Left forelimb (tissue), 1 donor: ENCODE results near the gene SDR9C7.
A peak's percentile ranks its signal among the peaks of the same experiment; 100 is the strongest.
"Not testable (repeated sequence)": the region's sequence is repeated elsewhere in the genome, so short reads cannot be mapped to it uniquely, and the experiment has no call there.

Experiments used
- DNase-seq: peaks from one replicate; pipeline ENCODE4 v3.0.0-alpha.2; 2018; ENCODE audit warnings: low spot score

SDR9C7 gene

DNA sequence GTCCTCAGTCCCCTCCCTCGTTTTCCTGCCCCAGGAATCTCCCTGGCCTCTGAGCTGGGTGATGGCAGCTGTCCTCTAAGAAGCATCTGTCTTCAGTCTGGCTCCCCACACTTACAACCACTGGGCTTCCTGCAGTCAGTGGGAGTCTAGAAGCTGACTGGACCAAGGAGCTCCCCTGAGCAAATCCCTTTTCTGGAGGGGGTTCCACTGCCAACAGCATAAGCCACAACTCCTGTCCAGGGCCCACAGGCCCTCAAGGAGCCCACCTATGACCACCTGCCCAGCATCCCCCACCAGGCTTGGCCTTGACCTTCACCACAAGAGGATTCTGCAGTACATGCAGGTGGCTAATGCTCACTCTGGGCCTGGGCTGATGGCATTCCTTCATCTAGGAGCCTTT, 19.1 kb upstream of the SDR9C7 start:
- no peak for DNase-seq

DNA sequence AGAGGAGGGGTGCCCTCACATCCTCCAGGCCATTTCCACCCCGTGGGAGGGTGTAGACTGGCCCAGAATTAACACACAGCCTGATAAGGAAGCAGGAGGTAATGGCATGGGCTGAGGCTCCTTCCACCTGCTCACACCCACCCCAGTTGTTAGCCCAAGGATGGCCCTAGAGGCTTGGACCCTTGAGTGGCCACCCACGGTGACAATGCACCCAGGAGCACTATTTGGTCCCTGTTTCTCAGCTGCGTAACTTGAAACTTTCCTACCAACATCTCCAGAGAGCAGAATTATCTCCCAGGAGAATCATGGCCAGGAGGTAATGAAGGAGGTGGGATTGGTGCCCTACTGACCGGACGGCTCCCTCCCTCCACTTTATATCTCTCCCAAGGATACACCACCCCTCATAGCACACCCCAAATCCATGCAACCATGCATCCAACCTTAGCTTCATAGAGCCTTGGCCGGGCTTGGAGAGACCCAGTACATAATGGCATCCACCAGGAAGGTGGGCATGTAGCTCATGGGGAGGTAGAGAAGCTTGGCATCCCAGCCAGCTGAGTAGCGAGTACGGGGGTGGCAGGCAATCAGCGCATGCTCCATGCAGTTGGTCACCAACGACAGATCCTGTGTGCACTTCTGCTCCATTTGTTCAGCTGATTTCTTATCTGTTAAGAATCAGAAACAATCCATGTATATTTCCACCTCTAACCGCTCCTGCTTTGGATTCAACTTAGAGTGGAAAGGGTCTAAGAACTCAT, 17.6 kb upstream of the SDR9C7 start:
- no peak for DNase-seq

DNA sequence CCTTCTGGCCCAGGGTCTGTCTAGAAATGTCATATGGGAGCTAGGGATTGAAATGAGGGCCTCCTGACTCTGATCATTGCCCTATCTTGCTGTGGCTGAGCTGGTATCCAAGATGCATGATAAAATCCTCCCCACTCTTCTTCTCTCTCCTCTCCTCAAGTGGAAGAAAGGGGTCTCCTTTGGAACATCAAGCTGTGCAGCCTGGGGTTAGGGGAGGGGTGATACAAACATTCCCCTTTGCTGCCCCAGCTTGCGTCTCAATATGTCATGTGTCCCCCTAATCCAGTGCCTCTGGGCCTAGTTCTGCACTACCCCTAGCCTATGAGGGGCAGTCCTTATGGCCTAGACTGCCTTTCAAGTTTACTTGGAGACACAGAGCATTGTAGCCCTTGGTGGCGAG, 14.7 kb upstream of the SDR9C7 start:
- DNase-seq: no peak

DNA sequence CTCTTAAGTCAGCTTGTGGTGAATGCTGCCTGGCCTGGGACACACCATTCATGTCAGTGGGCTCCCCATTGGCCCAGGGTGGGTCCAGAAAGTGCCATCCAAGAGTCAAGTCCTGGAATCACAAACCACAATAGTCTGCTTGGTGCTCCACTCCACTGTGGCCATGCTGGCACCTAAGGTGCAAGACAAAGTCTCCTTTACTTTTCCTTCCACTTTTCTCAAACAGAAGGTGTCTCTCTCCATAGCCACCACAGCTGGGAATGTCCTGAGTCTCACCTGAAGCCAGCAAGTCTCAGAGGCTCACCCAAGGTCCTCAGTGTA, 14.2 kb upstream of the SDR9C7 start:
- DNase-seq: peak; percentile 53

- DNase-seq: no peak
Observed at GRCh38 chr12:56947633-56948456, 13.6 kb upstream of the SDR9C7 start.

GRCh38 chr12:56943878-56944277, 9.7 kb upstream of the SDR9C7 start:
- no peak for DNase-seq

GRCh38 chr12:56943374-56943773, 9.2 kb upstream of the SDR9C7 start:
- DNase-seq: not testable (repeated sequence)

DNA sequence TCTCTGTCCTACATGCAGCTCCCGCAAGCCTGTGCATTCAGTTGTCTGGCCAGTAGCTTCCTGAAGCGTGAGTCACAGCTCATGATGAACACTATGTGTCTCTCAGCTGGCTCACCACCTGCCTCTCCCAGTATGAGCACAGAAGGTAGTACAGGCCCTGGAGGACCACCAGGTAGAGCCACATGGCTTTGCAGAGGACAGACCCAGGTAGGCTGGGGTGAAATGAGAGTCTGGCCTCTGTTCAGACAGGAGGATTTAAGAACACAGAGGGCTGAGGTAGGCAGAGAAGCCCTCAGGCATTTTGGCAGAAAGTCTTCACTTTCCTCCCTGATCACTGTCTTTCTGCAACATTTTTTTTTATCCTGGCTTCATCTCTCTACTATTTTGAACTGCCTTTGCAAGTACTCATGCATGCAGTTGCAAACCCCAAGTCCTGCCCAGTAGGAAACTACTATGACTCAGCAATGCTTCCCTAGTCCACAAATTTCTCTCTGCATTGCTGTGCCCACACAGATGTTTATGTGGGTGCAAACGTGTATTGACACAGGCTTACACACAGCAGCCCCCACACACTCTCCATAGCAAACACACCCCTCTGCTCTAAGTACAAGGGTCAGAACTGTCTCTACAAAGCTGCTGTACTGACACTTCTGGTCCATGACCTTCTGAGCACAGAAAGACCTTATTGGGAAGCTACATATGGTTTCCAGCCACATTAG, 7.2 kb upstream of the SDR9C7 start:
- peak; percentile 53 for DNase-seq

- DNase-seq: not testable (repeated sequence)
Observed at GRCh38 chr12:56940942-56941298, 6.7 kb upstream of the SDR9C7 start.

DNA sequence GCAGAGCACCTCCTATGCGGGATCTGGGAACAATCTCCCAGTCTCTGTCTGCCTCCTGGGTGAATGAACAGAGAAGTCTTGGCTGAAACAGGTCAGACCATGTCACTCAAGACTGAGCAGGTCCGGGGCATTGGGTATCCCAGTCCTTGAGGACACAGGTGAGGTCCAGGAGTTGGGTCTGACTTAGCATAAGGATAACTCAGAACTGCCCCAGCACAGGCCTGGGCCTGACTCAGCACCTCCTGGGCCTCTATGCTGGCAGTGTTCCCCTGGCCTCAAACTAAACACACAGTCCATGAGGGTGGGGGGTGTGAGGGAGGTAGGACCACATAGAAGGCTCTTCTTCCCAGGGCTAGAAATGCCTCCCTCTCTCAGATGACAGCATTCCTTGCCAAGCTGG, 1.5 kb upstream of the SDR9C7 start:
- DNase-seq: peak; percentile 34

DNA sequence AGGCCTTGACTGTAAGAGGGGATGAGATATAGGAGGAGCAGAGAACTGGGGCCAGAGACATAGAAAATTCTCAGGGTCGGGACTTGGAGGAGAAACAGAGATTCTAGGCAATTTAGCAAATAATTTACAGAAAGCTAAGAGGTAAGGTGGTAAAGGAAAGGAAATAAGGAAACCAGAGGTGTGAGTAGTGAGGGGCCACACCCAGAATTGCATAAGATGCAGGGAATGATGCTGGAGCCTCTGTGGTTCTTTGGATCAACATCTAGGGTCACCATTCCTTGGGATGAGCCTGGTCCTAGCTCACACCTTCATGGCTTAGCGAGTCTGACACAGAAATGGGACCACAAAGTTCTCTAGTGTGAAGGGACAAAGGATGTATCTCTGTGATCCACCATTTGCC, 949 bp upstream of the SDR9C7 start:
- peak; percentile 25 for DNase-seq

- no peak for DNase-seq
Observed at GRCh38 chr12:56932867-56933266, 1.3 kb downstream of the SDR9C7 start.

- no peak for DNase-seq
Observed at GRCh38 chr12:56932146-56932545, 2.1 kb downstream of the SDR9C7 start.

- DNase-seq: no peak
Observed at GRCh38 chr12:56931474-56931978, 2.7 kb downstream of the SDR9C7 start.

GRCh38 chr12:56930241-56930640, 4.0 kb downstream of the SDR9C7 start:
- DNase-seq: peak; percentile 38

GRCh38 chr12:56929780-56930179, 4.4 kb downstream of the SDR9C7 start:
- no peak for DNase-seq

GRCh38 chr12:56928262-56928661, 5.9 kb downstream of the SDR9C7 start:
- DNase-seq: no peak

- DNase-seq: no peak
Observed at GRCh38 chr12:56927281-56927680, 6.9 kb downstream of the SDR9C7 start.

DNA sequence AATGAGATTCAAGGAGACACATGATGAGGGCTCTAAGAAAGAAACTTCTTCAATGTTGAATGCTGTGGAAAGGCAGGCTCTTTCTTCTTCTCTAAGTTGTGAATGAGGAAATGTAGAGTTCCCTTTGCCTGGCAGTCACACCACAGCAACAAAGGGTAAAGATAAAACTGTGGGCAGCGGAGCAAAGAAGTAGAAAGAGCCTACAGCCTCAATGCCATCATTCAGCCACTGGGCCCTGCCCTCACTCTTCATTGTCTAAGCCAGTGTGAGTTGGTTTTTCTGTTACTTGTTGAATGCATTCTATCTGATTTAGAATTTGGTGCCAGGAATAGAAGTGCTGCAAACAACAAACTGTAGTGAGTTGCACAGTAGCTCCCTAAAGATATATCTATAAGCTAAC, 12.2 kb downstream of the SDR9C7 start:
- DNase-seq: no peak

GRCh38 chr12:56921346-56921745, 12.9 kb downstream of the SDR9C7 start:
- DNase-seq: no peak

DNA sequence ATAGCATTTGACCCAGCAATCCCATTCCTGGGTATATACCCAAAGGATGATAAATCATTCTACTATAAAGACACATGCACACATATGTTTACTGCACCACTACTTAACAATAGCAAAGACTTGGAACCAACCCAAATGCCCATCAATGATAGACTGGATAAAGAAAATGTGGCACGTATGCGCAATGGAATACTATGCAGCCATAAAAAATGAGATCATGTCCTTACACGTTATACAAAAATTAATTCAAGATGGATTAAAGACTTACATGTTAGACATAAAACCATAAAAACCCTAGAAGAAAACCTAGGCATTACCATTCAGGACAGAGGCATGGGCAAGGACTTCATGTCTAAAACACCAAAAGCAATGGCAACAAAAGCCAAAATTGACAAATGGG, 16.1 kb downstream of the SDR9C7 start:
- not testable (repeated sequence) for DNase-seq

DNA sequence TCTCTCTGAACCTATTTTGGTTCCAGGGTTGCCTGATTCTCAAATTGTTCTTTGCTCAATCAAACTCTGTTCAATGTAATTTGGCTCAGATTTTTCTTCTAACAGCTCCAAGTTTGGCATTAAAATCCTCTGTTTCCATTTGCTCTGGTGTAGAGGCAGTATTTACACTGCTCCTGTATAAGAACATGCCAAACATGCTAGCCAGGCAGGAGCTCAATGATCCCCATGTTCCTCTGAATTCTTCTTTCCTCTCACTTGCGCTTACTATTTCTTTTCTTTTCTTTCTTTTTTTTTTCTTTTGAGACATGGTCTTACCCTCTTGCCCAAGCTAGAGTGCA, 17.2 kb downstream of the SDR9C7 start:
- no peak for DNase-seq
